ENCODE results near the gene TMEM115. TPM values are rescaled to one million over a fixed set of nuclear protein-coding genes. Genes with fewer than 3 reads are reported as not detected.

TMEM115 gene
- total and polyA plus RNA-seq, 2 of the 13 experiments (the other 11 are each of a cell fraction or from before 2014, with no cell fraction given), result 22.1 to 30.7 TPM

GRCh38 chr3:50323614-50324199 lies 35.6 kb downstream of the TMEM115 start:
- no peaks in the 10 kb centered on the region for H3K9me3 ChIP-seq (ENCODE audit: low read length)
- intact Hi-C loops (cut with micrococcal nuclease; ENCODE audit: unreplicated experiment) (loop anchor here (1.0 kb wide), 2 partner anchors 20 to 49 kb away; partner anchors contain the start of gene HYAL1), in situ Hi-C loops (cut with HindIII; ENCODE audit: extremely low pct_ligation_motif_present, low pct_unique_long_range_greater_than_20kb) (loop anchor here (5.0 kb wide), 1 partner anchor 61 kb away; no protein-coding TSS in a partner anchor)
- peak overlapping the region; percentile 7; the same call in 1 of the 2 replicates for H3K9ac ChIP-seq (ENCODE audit: insufficient read depth, low read depth, low read length)
- H3K27ac ChIP-seq (ENCODE audit: extremely low read length, insufficient read depth, low read length), result peak overlapping the region; percentile 100
- H3K4me3 ChIP-seq (replicated peaks in 1 of 3; ENCODE audit: insufficient read depth in 1 of 3, low read depth in 2 of 3, low read length in 3 of 3), result peak overlapping the region in 1 of 3 experiments; percentile 17; a peak in 1 of 6 replicates
- WGBS (ENCODE audit: low lambda C conversion rate), result 62% methylated on average over 3 of the region's 5 CpGs
- H3K27me3 ChIP-seq (ENCODE audit: control insufficient read depth in 1 of 2, insufficient read depth in 2 of 2, low read length in 2 of 2), result no peaks in the 10 kb centered on the region; a peak in 1 of 5 replicates
- CTCF ChIA-PET (ENCODE audit: low intra/inter-chr PET ratio, low total read pairs), result interaction anchor here (1.1 to 1.5 kb wide), 4 partner anchors 21 to 66 kb away, joined by 4 to 14 read pairs (median 7); partner anchors contain the start of genes HYAL1 and IFRD2
- peak overlapping the region; percentile 94; the same call in 1 of the 2 replicates for H3K4me2 ChIP-seq (ENCODE audit: low read depth, low read length)
- ATAC-seq (no peak), FAIRE-seq (no peak), DNase-seq (ENCODE audit: low spot score) (no peak)
- POLR2A ChIA-PET, result interaction anchor here (0.7 to 13.0 kb wide), 10 partner anchors 13 to 66 kb away, joined by 3 to 222 read pairs (median 6); partner anchors contain the start of genes CYB561D2, HYAL1, HYAL3 and IFRD2
- H2AFZ ChIP-seq (ENCODE audit: low read length), result no peak overlapping the region
- peaks cover 35% of the 10 kb centered on the region for H3K79me2 ChIP-seq (ENCODE audit: insufficient read depth, low read length)
- peaks cover 69% of the 10 kb centered on the region for H3K4me1 ChIP-seq (ENCODE audit: insufficient read depth, low read length)
- BruUV-seq (replicated peaks), result no TSS peak
- H3K36me3 ChIP-seq (replicated peaks in 1 of 2; ENCODE audit: control insufficient read depth in 1 of 2, insufficient read depth in 2 of 2, low read length in 2 of 2), result peaks cover 3 to 21% of the 10 kb centered on the region in 2 experiments; a peak in 4 of 5 replicates
- no peaks in the 10 kb centered on the region for H4K20me1 ChIP-seq (ENCODE audit: insufficient read depth, low read length)
- TF ChIP-seq DR1 (CRISPR knock-in tag; IDR thresholded peaks at IDR 0.05) (no peak), RAD21 (CRISPR knock-in tag; IDR thresholded peaks at IDR 0.05) (no peak), FOXO4 (CRISPR knock-in tag; conservative IDR thresholded peaks at IDR 0.05) (0 out of 2 replicates have a peak, but pooled peaks have one; percentile 54), E2F5 (CRISPR knock-in tag; conservative IDR thresholded peaks at IDR 0.05) (no peak), HNRNPK (IDR thresholded peaks at IDR 0.05; ENCODE audit: low read depth, low read length, poor library complexity, severe bottlenecking) (no peak), EP300 (IDR thresholded peaks at IDR 0.05; ENCODE audit: low read depth in 2 of 2, low read length in 2 of 2) (no peak), EP300 (CRISPR knock-in tag; IDR thresholded peaks at IDR 0.05; ENCODE audit: borderline replicate concordance) (no peak), ISX (CRISPR knock-in tag; conservative IDR thresholded peaks at IDR 0.05) (no peak), ZNF83 (CRISPR knock-in tag; IDR thresholded peaks at IDR 0.05; ENCODE audit: borderline replicate concordance) (no peak), ZNF205 (CRISPR knock-in tag; IDR thresholded peaks at IDR 0.05) (no peak), ZNF124 (CRISPR knock-in tag; IDR thresholded peaks at IDR 0.05) (no peak), SOX13 (IDR thresholded peaks at IDR 0.05) (no peak), SOX13 (CRISPR knock-in tag; conservative IDR thresholded peaks at IDR 0.05 in 1 of 2, IDR thresholded peaks at IDR 0.05 in 1 of 2) (0 out of 4 replicates have a peak, but pooled peaks of 1 of the 2 experiments have one; percentile 6)

Data from HepG2 (cell line).